Activated CD8-positive, alpha-beta T cell treated with anti-CD3 and anti-CD28 coated beads, Interleukin-2, amount 10 ng/mL, durations not matched to agents 7 days and 5 days (primary cell): Measurements from ENCODE around the gene CUL7. TPM values are rescaled to one million over a fixed set of nuclear protein-coding genes. Genes with fewer than 3 reads are reported as not detected.

ENCODE experiments used
- ATAC-seq: fragments of 150-1000 bp; cut with Tn5 transposase; one replicate; pipeline ENCODE4 v1.10.0; 2021; ENCODE audit warnings: moderate library complexity
- CTCF ChIA-PET: fragments of 350-600 bp; sonication (Branson Sonifier 250); formaldehyde crosslinking; loops from one replicate; lab custom pipeline; 2021; ENCODE audit warnings: antibody characterized with exemption; lab: Charles Lee
- POLR2A ChIA-PET: fragments of 350-600 bp; sonication (Branson Sonifier 250); formaldehyde crosslinking; loops from one replicate; lab custom pipeline; 2021; ENCODE audit warnings: antibody characterized with exemption; lab: Charles Lee
- DNase-seq: peaks from one replicate; pipeline ENCODE4 v3.0.0-alpha.2; 2020
- H3K27ac Mint-ChIP-seq: one replicate; pipeline ENCODE4 v1.8.0; 2021; ENCODE audit warnings: mild to moderate bottlenecking, mixed read lengths
- H3K27me3 Mint-ChIP-seq: one replicate; pipeline ENCODE4 v1.8.0; 2021; ENCODE audit warnings: low read depth, mixed read lengths
- H3K36me3 Mint-ChIP-seq: one replicate; pipeline ENCODE4 v1.8.0; 2021; ENCODE audit warnings: low read depth, mixed read lengths
- H3K4me1 Mint-ChIP-seq: one replicate; pipeline ENCODE4 v1.8.0; 2021; ENCODE audit warnings: low read depth, mixed read lengths
- H3K4me3 Mint-ChIP-seq: one replicate; pipeline ENCODE4 v1.8.0; 2021; ENCODE audit warnings: mild to moderate bottlenecking, mixed read lengths
- H3K9me3 Mint-ChIP-seq: one replicate; pipeline ENCODE4 v1.8.0; 2022; ENCODE audit warnings: mixed read lengths; ENCODE audit not compliant: insufficient read depth
- total RNA-seq, 2 experiments: library from RNA; stranded (reverse); gene quantifications; one replicate each; pipeline ENCODE4 v1.2.3, GENCODE V29; 2021

Gene CUL7
- total RNA-seq, 2 experiments from 2014 or later: 8.5 to 8.9 TPM

GRCh38 chr6:42989923-42990322 is 63.7 kb downstream of the CUL7 start:
- H3K9me3 Mint-ChIP-seq: no peaks in the 10 kb centered on the region
- H3K4me1 Mint-ChIP-seq: peaks cover 28% of the 10 kb centered on the region
- ChIA-PET CTCF (no interaction called here), POLR2A (no interaction called here)
- DNase-seq (no peak), ATAC-seq (no peak)
- no peaks in the 10 kb centered on the region for H3K27me3 Mint-ChIP-seq
- no peak overlapping the region for H3K27ac Mint-ChIP-seq
- peaks cover 45% of the 10 kb centered on the region for H3K36me3 Mint-ChIP-seq
- no peak overlapping the region for H3K4me3 Mint-ChIP-seq

GRCh38 chr6:42988486-42989020 is 65.1 kb downstream of the CUL7 start:
- no peak for ATAC-seq
- CTCF ChIA-PET: interaction anchor here (1.2 to 1.5 kb wide), 3 partner anchors 8 to 21 kb away, joined by 4 to 7 read pairs (median 4); no protein-coding TSS in a partner anchor
- H3K9me3 Mint-ChIP-seq: no peaks in the 10 kb centered on the region
- no peaks in the 10 kb centered on the region for H3K27me3 Mint-ChIP-seq
- H3K4me1 Mint-ChIP-seq: peaks cover 34% of the 10 kb centered on the region
- H3K27ac Mint-ChIP-seq: no peak overlapping the region
- POLR2A ChIA-PET: interaction anchor here (2.0 kb wide), 1 partner anchor 9 kb away, joined by 11 read pairs; the partner anchor contains the start of gene PEX6
- no peak for DNase-seq
- H3K36me3 Mint-ChIP-seq: peaks cover 44% of the 10 kb centered on the region
- H3K4me3 Mint-ChIP-seq: no peak overlapping the region

Other genes with a start within 250 kb of the CUL7 start
- 10 to 100 TPM; 74.1 to 77.9 TPM for gene RPL7L1, start 174.2 kb downstream of the CUL7 start, total RNA-seq
- gene PTCRA, start 137.8 kb downstream of the CUL7 start, total RNA-seq: not detected
- 10 to 100 TPM; 86.0 to 87.6 TPM for gene CNPY3, start 124.4 kb downstream of the CUL7 start, total RNA-seq
- 1 to 10 TPM; 1.1 to 1.2 TPM for gene GNMT, start 93.1 kb downstream of the CUL7 start, total RNA-seq
- 10 to 100 TPM; 11.1 to 12.0 TPM for gene PEX6, start 74.7 kb downstream of the CUL7 start, total RNA-seq
- 10 to 100 TPM; 63.1 to 66.5 TPM for gene PPP2R5D, start 69.3 kb downstream of the CUL7 start, total RNA-seq
- 10 to 100 TPM; 77.1 to 84.1 TPM for gene MEA1, start 39.9 kb downstream of the CUL7 start, total RNA-seq
- 10 to 100 TPM; 75.4 to 76.0 TPM for gene KLHDC3, start 39.6 kb downstream of the CUL7 start, total RNA-seq
- gene RRP36, start 32.2 kb downstream of the CUL7 start, total RNA-seq: 10 to 100 TPM; 84.3 to 92.8 TPM
- gene MRPL2, start 5.6 kb upstream of the CUL7 start, total RNA-seq: 10 to 100 TPM; 57.5 to 58.7 TPM
- gene KLC4, start 5.8 kb upstream of the CUL7 start, total RNA-seq: 10 to 100 TPM; 11.1 to 12.4 TPM
- 1 to 10 TPM; 1.2 to 1.8 TPM for gene PTK7, start 22.5 kb upstream of the CUL7 start, total RNA-seq
- 10 to 100 TPM; 41.4 to 43.8 TPM for gene SRF, start 117.4 kb upstream of the CUL7 start, total RNA-seq
- 10 to 100 TPM; 50.0 to 51.2 TPM for gene CUL9, start 128.3 kb upstream of the CUL7 start, total RNA-seq
- gene DNPH1, start 175.6 kb upstream of the CUL7 start, total RNA-seq: 10 to 100 TPM; 42.5 to 47.2 TPM
- gene TTBK1, start 189.6 kb upstream of the CUL7 start, total RNA-seq: not detected
- gene SLC22A7, start 244.4 kb upstream of the CUL7 start, total RNA-seq: not detected